Measurements from ENCODE around the gene GUCY1A1.

DNA sequence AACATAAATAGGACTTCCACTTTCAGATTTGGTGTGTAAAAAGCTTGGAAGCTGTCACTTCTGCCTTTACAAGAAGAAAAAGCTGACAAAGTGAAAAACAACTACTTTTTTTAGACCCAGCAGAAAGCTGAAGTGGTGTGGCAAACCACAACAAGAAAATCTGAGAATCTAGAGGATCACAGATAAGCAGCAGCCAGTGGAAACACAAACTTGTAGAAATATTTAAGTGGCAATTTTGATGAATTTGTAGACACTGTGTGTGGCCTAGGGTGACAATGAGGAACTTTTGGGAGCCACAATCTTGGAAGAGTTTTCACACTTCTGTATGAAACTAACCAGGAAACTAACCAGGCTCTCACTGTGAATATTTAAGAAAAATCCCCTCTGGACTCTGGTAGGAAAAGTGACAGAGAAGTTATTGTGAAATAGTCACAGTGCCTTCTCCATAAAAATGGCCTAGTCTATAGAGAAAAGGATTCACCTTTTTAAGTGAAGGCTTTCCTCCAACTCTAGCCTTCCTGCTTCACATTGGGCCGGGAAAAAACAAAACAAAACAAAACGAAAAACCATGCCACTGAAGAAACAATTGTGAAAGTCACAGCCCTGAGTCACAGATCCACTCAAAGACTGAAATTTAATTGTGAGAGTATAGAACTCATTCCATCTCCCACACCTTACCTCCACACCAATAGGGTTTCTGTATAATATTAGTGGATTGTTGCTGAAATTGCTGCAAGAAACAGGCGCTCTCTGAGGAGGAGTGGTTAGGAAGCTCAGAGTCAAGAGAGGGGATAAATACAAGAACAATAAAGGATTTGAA lies 26.7 kb upstream of the GUCY1A1 start:
- no peak for TF ChIP-seq EZH2 (IDR thresholded peaks at IDR 0.05; ENCODE audit: low read length, missing control alignments)
- TF ChIP-seq, protein P1, sequence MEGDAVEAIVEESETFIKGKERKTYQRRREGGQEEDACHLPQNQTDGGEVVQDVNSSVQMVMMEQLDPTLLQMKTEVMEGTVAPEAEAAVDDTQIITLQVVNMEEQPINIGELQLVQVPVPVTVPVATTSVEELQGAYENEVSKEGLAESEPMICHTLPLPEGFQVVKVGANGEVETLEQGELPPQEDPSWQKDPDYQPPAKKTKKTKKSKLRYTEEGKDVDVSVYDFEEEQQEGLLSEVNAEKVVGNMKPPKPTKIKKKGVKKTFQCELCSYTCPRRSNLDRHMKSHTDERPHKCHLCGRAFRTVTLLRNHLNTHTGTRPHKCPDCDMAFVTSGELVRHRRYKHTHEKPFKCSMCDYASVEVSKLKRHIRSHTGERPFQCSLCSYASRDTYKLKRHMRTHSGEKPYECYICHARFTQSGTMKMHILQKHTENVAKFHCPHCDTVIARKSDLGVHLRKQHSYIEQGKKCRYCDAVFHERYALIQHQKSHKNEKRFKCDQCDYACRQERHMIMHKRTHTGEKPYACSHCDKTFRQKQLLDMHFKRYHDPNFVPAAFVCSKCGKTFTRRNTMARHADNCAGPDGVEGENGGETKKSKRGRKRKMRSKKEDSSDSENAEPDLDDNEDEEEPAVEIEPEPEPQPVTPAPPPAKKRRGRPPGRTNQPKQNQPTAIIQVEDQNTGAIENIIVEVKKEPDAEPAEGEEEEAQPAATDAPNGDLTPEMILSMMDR (conservative IDR thresholded peaks at IDR 0.05 in 1 of 2, IDR thresholded peaks at IDR 0.05 in 1 of 2; ENCODE audit: low read depth in 1 of 2, low read length in 2 of 2), result no peak

Measured in fibroblast of lung (primary cell).